GM19438 (cell line): Measurements from ENCODE around the gene PKD1.
"Not testable (repeated sequence)": the region's sequence is repeated elsewhere in the genome, so short reads cannot be mapped to it uniquely, and the experiment has no call there.

ENCODE experiments used
- ATAC-seq: cut with Tn5 transposase; IDR thresholded peaks from one replicate; pipeline ENCODE4 v1.9.1; 2021; ENCODE audit warnings: low read depth; ENCODE audit not compliant: unreplicated experiment

The PKD1 gene

DNA sequence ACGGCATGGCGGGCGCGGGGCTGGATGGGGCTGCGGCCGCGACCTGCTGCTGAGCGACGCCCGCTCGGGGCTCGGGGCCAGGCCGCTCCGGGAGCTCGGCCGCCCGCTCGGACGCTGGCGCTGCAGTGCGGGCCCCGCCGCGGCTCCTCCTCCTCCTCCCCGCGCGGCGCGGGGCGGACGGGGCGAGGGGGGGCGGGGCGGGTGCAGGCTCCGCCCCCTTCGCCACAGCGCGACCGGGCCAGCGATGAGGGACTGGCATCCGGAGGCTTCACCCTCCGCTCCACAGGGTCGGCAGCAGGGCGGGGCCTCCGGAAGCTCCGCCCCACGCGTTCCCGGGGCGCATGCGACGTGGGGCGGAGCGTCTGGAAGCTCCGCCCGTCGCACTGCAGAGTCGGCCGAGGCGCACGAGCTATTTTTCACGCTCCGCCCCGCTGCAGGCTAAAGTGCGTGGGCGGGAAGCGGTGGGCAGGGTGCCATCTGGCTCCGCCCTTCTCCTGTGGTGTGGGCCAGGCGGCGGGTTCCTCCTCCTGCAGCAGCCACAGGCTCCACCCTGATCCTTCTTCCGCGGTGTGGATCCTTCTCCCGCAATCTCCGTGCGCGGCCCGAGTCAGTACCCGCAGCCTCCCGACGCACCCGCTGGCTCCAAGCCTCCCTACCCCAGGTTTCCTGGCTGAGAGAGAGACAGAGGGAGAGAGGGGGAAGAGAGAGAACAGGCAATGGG, at the start of gene PKD1:
TSS of gene PKD1 (minus strand) at position 129 of the 721 bp plus-strand sequence. CDS start 209 bp downstream, outside the sequence.
- ATAC-seq, result not testable (repeated sequence)

DNA sequence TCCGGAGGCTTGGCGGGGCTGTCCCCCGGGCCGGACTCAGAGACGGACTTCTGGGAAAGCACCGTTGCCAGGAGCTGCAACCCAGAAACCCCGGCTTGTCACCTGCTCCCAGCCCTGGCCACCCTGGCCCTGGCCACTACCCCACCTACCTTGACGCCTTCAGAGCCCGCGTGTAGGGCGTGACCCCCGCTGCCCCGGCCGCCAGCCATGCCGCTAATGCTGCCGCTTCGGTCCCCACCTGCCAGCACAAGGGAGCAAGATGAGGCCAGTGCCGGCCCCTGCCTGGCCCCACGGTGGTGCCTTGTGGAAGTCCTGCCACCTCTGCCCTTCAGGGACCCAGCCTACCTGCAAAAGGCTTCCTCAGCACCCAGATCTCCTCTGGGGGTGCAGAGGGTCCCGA, 49.3 kb upstream of the PKD1 start:
- no peak for ATAC-seq

DNA sequence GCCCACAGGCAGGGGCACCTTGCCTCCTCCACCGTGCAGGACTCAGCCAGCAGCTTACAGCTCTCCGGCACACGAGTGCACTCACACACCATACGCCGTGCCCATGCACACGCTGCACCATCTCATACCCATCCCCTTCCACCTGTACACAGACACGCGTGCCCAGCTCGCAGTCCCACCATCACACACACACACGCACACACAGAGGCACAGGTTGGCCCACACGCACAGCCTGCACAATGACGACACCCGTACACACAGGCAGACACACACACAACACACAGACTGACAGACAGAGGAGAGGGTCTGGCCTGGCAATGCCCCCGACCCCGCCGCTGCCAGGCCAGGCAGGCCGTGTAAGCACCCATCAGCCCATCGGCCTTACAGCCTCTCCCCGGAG, 48.6 kb upstream of the PKD1 start:
- ATAC-seq, result no peak

DNA sequence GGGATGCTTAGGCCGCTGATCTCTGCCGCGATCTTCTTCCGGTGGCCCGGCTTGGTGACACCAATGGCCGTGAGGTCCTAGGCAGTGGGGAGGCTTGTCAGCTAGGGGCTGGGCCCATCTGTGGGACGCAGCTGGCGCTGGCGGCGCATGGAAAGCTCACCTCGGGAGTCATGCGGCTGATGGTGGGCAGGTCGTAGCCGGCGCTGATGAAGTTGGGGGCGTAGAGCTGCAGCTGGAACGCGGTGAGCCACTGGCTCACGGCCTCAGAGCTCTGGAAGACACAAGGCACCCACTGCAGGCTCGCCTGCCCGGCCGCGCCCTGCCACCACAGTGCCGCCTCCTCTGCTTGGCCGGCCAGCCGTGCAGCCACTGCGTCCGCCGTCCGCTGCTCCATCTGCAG, 48.0 kb upstream of the PKD1 start:
- ATAC-seq, result no peak

DNA sequence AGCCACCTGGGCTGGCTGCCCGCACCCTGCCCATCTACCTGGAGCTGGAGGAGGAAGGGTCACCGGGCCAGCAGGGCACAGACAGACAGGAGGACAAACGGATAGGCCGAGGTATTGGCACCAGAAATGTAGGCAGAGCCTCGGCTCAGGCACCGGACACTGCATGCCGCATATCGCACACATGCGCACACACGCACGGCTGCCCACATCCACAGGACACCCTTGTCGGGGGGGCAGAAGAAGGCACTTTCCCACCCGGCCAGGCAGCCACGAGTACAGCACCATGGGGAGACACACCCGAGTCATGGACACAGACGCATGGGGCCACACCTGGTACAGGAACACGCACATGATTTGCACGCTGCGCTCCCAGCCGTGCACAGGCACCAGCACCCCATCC, 46.3 kb upstream of the PKD1 start:
- ATAC-seq, result no peak

DNA sequence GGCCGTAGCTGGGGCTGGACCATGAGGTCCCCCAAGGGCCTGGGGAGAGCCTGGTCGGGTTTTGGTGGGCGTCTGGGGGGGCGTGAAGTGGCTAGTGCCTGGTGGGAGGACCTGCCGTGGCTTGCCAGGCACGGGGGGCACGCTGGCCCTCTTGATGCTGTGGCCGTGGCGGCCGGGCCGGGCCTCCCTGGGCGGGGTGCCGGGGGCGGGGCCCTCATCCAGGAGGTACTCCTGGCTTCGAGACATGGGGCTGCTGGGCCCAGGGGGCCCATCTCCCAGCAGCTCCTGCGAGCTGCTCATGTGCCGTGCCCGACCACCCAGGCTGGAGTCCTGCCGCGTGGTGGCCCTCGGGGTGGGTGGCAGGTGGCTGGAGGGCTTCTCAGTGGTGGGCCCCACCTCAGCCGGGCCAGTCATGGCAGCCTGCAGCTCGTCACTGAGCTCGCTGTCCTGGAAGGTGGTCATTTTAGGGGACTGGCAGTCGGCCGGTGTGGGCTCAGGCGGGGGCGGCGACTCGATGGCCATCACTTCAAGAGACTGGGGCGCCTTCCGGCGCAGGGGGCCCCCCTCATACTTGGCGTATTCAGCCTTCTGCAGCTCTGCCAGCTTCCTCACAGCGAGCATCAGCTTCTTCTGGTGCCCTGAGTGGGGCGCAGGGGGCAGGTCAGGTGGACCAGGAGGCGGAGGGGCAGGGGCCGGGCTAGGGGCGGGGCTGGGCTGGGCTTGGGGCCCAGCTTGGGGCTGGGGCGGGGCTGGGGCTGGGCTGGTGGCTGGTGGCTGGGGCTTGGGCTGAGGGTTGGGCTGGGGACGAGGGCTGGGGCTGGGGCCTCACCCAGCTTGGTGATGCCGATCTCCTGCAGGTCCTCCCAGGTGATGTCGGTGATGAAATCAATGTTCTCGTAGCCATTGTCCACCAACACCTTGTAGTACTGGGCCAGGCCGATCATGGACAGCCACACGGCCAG, 45.5 kb upstream of the PKD1 start:
- no peak for ATAC-seq

DNA sequence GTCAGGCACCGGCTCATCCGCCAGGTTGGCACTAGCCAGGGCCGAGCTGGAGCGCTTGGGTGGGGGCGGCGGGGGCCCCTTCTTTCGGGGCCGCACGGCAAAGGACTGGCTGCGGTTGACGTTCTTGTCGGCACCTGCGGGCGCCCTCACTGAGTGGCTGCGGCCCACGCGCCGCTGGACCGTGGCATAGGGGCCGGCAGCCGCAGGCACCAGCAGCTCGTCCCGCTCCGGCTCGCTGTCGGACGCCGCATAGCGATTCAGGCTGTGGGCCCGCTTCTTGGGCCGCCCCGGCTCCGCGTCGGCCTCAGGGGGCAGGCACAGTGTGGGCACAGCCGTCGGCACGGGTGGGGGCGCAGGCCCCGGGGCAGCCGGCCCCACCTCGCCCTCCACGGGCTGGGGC, 44.8 kb upstream of the PKD1 start:
- no peak for ATAC-seq

DNA sequence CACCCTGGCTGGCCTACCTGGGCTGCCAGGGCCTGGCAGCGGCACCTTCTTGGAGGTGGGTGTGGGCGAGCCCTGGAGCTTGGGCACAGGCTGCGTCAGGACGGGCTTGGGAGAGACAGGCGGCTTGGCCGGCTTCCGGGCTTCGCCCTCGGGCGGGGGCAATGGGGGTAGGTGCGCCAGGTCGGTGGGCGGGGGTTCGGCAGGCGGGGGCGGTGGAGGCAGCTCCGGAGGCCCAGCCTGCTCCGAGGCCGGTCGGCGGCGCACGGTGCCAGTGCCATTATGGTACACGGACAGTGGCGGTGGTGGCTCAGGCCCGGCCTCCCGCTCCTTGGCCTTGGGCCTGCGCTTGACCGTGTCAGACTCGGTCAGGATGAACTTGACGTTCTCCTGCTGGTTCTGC, 43.9 kb upstream of the PKD1 start:
- ATAC-seq, result no peak

DNA sequence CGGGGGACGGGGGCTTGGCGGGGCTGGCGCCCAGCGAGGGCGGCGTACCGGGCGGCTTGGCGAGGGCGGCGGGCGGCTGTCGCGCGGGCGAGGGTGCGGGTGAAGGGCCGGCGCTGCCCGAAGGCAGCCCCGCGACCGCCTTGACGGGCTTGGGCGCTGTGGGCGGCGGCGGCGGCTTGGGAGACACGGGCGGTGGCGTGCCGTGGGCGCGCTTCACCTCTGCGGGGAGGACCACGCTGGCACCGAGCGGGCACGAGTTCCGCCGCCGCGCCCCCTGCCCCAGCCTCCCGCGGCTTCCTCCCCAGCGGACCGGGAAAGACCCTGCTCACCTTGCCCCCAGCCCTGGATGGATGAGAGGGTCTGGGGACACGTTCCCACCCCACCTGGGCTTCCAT, 43.4 kb upstream of the PKD1 start:
- ATAC-seq, result no peak

DNA sequence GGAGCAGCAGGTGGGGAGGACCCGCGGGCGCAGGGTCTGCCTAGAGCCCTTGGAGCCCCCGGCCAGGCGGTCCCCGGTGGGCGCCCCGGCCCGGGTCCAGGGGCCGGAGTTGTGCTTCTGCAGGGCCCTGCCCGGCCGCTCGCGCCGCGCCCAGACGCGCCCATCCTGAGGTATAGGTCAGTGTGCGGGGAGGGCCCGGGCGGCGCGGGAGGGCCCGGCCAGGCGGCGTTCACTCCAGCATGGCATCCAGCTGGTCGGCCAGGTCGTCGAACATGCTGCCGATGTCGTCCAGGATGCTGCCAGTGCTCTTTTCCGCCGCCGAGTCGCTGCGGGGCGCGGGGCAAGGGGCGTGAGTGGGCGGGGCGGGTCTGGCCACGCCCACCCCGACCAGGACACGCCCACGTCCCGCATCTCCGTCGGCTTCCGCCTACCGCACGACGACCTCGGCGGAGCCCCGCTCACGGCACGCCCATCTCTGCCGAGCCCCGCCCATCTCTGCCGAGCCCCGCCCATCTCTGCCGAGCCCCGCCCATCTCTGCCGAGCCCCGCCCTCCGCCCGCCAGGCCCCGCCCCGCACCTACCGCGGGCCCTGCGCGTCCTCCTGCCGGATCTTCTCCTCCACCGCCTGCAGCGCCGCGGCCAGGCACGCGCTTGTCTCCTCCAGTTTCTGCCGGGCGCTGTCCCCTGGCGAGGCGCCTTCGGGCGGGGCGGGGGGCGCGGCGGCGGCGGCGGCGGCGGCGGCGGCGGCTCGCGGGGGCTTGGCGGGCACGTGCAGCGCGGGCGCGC, 42.8 kb upstream of the PKD1 start:
- no peak for ATAC-seq

DNA sequence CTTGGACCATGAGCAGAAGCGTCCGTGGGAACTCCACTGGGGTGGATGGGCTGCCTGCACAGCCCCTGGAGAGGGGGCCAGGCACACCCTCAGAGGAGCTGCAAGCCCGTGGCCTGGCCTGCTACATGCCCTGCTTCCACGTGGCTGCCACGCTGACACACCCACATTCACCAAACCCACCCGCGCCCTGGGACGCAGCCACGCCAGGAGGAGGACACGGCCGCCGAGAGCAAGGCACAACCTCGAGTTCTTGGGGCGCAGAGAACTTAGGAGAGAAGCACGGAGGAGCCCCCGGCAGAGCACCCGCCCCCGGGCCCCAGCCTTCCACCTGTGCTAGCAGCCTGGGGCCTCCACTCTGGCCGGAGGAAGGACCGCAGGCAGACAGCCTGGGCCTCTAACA, 41.9 kb upstream of the PKD1 start:
- no peak for ATAC-seq

DNA sequence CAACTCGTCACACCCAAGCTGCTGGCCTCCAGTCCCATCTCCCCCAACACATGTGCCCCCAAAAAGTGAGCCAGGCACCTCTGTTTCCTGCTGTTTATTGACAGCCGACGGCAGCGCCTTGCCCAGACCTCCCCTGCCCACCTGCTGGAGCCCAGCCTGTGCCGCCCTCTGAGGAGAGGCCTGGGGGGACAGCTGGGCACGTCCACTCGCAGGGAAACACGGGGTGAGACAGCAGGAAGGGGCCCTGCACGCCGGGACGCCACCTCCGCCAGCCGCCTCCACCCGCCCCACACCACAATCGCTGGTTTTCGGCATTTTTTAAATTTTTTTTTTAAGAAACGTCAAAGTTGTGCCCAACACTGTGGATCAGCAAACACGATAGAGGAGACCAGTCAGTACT, 41.4 kb upstream of the PKD1 start:
- no peak for ATAC-seq

DNA sequence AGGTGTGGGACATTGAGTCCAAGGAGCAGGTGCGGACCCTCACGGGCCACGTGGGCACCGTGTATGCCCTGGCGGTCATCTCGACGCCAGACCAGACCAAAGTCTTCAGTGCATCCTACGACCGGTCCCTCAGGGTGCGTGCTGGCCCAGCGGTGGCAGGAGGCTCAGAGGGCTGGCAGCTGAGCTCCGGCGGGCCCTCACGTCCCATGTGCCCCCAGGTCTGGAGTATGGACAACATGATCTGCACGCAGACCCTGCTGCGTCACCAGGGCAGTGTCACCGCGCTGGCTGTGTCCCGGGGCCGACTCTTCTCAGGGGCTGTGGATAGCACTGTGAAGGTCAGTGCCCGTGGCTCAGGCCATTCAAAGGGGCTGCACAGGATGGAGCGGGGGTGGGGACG, 40.3 kb upstream of the PKD1 start:
- no peak for ATAC-seq

DNA sequence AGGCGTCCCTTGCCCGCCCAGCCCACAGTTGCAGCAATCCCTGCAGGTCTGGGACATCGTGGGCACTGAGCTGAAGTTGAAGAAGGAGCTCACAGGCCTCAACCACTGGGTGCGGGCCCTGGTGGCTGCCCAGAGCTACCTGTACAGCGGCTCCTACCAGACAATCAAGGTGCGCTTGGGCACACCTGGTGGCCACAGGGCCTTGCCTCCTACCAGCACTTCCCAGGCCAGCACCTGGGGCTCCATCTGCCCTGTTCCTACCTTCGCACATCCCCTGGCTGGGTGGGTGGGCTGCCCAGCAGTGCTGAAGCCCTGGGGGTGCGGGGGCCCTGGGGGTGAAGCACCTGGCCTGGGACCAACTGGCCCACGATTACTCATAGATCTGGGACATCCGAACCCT, 39.8 kb upstream of the PKD1 start:
- ATAC-seq, result no peak

DNA sequence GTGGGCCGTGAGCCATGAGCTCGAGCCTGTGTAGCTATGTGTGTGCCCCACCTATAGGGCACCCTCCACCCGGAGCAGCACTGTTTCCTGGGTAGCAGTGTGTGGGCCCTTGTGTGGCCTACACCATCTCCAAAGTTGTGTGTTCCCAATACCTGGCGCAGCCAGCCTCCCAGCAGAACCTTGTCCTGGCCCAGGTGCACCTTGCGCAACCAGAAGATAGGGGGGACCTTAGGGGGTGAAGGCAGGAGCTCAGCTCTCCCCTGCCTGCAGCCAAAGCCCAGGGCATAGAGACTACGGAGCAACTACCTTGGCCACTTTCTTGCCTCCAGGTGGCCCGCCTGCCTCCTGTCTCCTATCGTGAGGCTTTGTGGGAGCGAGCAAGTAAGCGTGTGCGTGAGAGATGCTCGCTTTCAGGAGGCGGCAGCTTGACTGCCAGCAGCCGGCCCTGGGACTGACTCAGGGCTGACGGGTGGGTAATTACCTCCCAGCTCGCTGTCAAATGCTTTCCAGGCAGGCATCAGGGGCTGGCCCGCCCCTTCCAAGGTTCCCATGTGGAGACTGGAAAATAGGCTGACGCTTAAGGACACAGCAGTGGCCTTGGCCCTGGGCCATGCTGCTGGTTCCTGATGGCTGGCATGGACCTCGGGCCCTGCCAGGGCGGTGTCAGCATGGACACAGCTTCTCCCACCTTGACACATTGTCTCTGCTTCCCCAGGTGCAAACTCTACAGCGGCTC, 38.9 kb upstream of the PKD1 start:
- ATAC-seq, result no peak

DNA sequence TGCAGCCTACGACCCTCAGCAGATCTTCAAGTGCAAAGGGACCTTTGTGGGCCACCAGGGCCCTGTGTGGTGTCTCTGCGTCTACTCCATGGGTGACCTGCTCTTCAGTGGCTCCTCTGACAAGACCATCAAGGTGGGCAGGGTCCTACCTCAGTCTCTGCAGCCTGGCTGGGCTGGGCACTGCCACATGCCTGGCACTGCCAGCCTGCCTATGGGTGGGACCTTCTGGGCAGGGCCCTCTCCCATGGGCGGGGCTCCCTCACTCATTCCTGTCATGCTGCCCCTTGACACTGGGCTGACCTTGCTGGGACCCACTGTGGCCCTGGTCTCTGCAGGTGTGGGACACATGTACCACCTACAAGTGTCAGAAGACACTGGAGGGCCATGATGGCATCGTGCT, 38.2 kb upstream of the PKD1 start:
- ATAC-seq, result no peak

DNA sequence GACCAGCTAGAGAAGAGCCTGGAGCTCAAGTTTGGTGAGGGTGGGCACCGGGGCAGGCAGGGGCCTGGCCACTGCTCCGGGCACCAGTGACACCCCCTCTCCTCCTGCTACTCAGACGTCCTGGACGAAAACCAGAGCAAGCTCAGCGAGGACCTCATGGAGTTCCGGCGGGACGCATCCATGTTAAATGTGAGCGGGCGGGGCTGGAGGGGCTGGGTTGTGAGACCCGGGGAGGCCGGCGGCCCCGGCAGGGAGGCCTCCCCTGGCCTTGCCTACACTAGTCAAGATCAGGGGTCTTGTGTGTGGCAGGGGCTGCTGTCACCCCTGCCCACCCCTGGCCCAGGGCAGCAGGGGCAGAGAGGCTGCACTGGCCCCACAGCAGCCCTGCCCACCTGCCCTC, 37.7 kb upstream of the PKD1 start:
- ATAC-seq, result no peak

DNA sequence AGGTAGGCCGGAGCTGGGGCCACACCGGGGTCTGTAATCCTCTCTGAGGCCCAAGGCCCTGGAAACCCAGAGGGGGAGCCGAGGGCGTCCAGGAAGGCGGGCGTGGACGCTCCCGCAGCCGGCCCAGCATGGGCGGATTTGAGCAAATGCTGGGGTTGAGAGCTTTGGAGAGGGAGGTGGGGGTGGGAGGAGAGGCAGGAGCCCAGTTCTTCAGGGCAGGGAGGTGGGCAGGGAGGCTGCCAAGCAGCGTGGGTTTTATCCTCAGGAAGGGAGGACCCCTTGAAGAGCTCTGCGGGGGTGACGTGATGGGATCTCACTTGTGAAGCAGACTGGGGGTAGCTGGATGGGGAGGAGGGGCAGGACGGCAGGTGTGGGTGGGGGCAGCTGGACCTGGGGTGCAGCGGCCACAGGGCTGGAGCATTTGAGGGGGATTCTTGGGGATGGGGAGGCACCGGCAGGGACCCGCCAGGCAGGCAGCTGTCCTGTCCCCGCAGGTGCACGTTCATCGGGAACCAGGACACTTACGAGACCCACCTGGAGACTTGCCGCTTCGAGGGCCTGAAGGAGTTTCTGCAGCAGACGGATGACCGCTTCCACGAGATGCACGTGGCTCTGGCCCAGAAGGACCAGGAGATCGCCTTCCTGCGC, 37.1 kb upstream of the PKD1 start:
- ATAC-seq, result no peak

DNA sequence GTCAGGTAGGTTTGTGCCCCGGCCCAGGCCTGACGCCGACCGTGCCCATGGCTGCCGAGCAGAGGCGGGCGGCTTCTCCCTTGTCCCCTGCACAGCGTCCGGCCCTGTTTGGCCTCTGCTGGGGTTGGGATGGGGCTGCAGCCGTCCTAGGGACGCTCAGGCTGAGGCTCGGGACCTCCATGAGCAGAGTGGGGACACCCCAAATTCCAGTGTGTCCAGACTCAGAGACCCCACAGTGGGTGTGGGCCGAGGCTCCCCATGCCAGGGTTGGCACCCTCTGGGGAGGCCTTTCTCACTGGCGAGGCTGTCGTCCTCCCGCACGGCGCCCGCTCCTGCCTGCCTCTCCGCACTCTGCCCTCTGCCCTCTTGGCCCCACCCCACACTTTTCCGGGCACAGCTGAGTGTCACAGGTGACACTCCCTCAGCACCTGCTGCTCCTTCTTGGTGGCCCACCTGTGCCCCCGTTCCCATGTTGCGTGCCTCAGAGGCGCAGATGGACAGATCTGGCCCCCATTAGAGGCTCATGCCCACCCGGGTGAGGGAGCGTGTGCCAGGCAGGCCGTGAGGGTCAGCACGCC, 36.0 kb upstream of the PKD1 start:
- no peak for ATAC-seq
